MCF 10A (cell line): ENCODE data around the gene WNT7B. TPM values are rescaled to one million over a fixed set of nuclear protein-coding genes. Genes with fewer than 3 reads are reported as not detected.
A peak's percentile ranks its signal among the peaks of the same experiment; 100 is the strongest.

ENCODE experiments used
- BruUV-seq: library from RNA; stranded (reverse); fragments of 400-500 nt; replicated peaks from 2 replicates; lab custom pipeline; 2021; lab: Mats Ljungman, UMichigan
- CTCF ChIA-PET: fragments of 300-600 bp; sonication (Branson Sonifier 250); formaldehyde crosslinking; extraction: SDS; loops from one replicate; lab custom pipeline; 2021; ENCODE audit warnings: antibody characterized with exemption, inconsistent platforms; lab: Yijun Ruan, JAX
- POLR2A ChIA-PET: fragments of 300-600, 350-650 bp; sonication (Branson Sonifier 250); formaldehyde crosslinking; extraction: SDS; loops from one replicate; lab custom pipeline; 2020; ENCODE audit warnings: antibody characterized with exemption, inconsistent platforms; lab: Yijun Ruan, JAX
- DNase-seq: peaks from one replicate; pipeline ENCODE4 v3.0.0-alpha.2; 2018; ENCODE audit not compliant: unreplicated experiment
- H3K27ac Mint-ChIP-seq: one replicate; pipeline ENCODE4 v1.8.0; 2022; ENCODE audit warnings: mild to moderate bottlenecking, low read depth, mixed read lengths; ENCODE audit not compliant: unreplicated experiment
- H3K27me3 Mint-ChIP-seq: one replicate; pipeline ENCODE4 v1.8.0; 2022; ENCODE audit warnings: mixed read lengths; ENCODE audit not compliant: insufficient read depth, unreplicated experiment
- H3K36me3 Mint-ChIP-seq: one replicate; pipeline ENCODE4 v1.8.0; 2022; ENCODE audit warnings: mild to moderate bottlenecking, moderate library complexity, mixed read lengths; ENCODE audit not compliant: insufficient read depth, unreplicated experiment
- H3K4me1 Mint-ChIP-seq: one replicate; pipeline ENCODE4 v1.8.0; 2022; ENCODE audit warnings: mixed read lengths; ENCODE audit not compliant: insufficient read depth, unreplicated experiment
- H3K4me3 Mint-ChIP-seq: one replicate; pipeline ENCODE4 v1.8.0; 2022; ENCODE audit warnings: mild to moderate bottlenecking, moderate library complexity, mixed read lengths; ENCODE audit not compliant: unreplicated experiment
- H3K9me3 Mint-ChIP-seq: one replicate; pipeline ENCODE4 v1.8.0; 2022; ENCODE audit warnings: mixed read lengths; ENCODE audit not compliant: unreplicated experiment
- CTCF ChIP-seq: fragments of 200-600 bp; IDR thresholded peaks from one replicate; pipeline ENCODE4 v1.8.0; 2022; ENCODE audit warnings: antibody characterized with exemption, mild to moderate bottlenecking; ENCODE audit not compliant: unreplicated experiment
- intact Hi-C: fragments of 100-400 bp; cut with micrococcal nuclease; formaldehyde crosslinking; loops from 2 replicates; pipeline ENCODE4 v1.14.1; 2022
- total RNA-seq: library from RNA; stranded (reverse); gene quantifications from 2 replicates; pipeline ENCODE4 v1.2.3, GENCODE V29; 2022

WNT7B gene
- total RNA-seq, 1 experiment from 2014 or later = 0.28 TPM

- no peaks in the 10 kb centered on the region for H3K4me1 Mint-ChIP-seq
- H3K27me3 Mint-ChIP-seq = no peaks in the 10 kb centered on the region
- no TSS peak for BruUV-seq
- intact Hi-C loops = no loop called here
- TF ChIP-seq CTCF = no peak
- no peak overlapping the region for H3K4me3 Mint-ChIP-seq
- peak; percentile 51 for DNase-seq
- no peak overlapping the region for H3K27ac Mint-ChIP-seq
- peaks cover 10% of the 10 kb centered on the region for H3K9me3 Mint-ChIP-seq
- ChIA-PET CTCF (interaction anchor here (0.7 to 4.6 kb wide), 10 partner anchors 9 to 352 kb away, joined by 3 to 56 read pairs (median 4); no protein-coding TSS in a partner anchor), POLR2A (no interaction called here)
- peaks cover 7% of the 10 kb centered on the region for H3K36me3 Mint-ChIP-seq
Measured at GRCh38 chr22:45997077-45997776, 20.3 kb upstream of the WNT7B start.

GRCh38 chr22:45996241-45997076, 19.5 kb upstream of the WNT7B start:
- ChIA-PET POLR2A (interaction anchor here (0.6 to 0.7 kb wide), 3 partner anchors 17 to 99 kb away, joined by 3 to 4 read pairs (median 3); no protein-coding TSS in a partner anchor), CTCF (interaction anchor here (0.6 to 4.6 kb wide), 19 partner anchors 7 to 1682 kb away, joined by 3 to 56 read pairs (median 3); no protein-coding TSS in a partner anchor)
- no peak overlapping the region for H3K27ac Mint-ChIP-seq
- H3K9me3 Mint-ChIP-seq = peaks cover 10% of the 10 kb centered on the region
- H3K4me1 Mint-ChIP-seq = no peaks in the 10 kb centered on the region
- peaks cover 7% of the 10 kb centered on the region for H3K36me3 Mint-ChIP-seq
- intact Hi-C loops = no loop called here
- H3K27me3 Mint-ChIP-seq = no peaks in the 10 kb centered on the region
- no peak for TF ChIP-seq CTCF
- H3K4me3 Mint-ChIP-seq = no peak overlapping the region
- no peak for DNase-seq
- BruUV-seq = no TSS peak

- TF ChIP-seq CTCF = no peak
- Mint-ChIP-seq H3K9me3 (peaks cover 10% of the 10 kb centered on the region), H3K4me3 (no peak overlapping the region), H3K4me1 (no peaks in the 10 kb centered on the region), H3K27me3 (no peaks in the 10 kb centered on the region), H3K27ac (no peak overlapping the region), H3K36me3 (peaks cover 7% of the 10 kb centered on the region)
- intact Hi-C loops = no loop called here
- no peak for DNase-seq
- ChIA-PET CTCF (interaction anchor here (0.6 to 4.6 kb wide), 28 partner anchors 8 to 1683 kb away, joined by 3 to 56 read pairs (median 4); no protein-coding TSS in a partner anchor), POLR2A (interaction anchor here (0.6 to 0.7 kb wide), 2 partner anchors 18 kb away, joined by 3 to 4 read pairs; no protein-coding TSS in a partner anchor)
- BruUV-seq = no TSS peak
Measured at GRCh38 chr22:45995405-45996101, 18.6 kb upstream of the WNT7B start.
